Mucosa of rectum (tissue), 2 donors: Measurements from ENCODE around the gene FHAD1.

Source experiments
- H3K27ac ChIP-seq, 2 donors: one replicate each; pipeline ENCODE4 v1.7.0; 2013; ENCODE audit warnings: inconsistent platforms in 2 of 2, low read depth in 2 of 2, low read length in 2 of 2
- H3K27me3 ChIP-seq, 2 donors: one replicate each; pipeline ENCODE4 v1.7.0; 2013; ENCODE audit warnings: low read length in 2 of 2; ENCODE audit not compliant: control insufficient read depth in 2 of 2, insufficient read depth in 2 of 2
- H3K36me3 ChIP-seq, 2 donors: one replicate each; pipeline ENCODE4 v1.7.0; 2013; ENCODE audit warnings: low read length in 2 of 2; ENCODE audit not compliant: control insufficient read depth in 2 of 2, insufficient read depth in 2 of 2
- H3K4me1 ChIP-seq, 2 donors: one replicate each; pipeline ENCODE4 v1.7.0; 2013; ENCODE audit warnings: low read length in 2 of 2, mild to moderate bottlenecking in 1 of 2; ENCODE audit not compliant: control insufficient read depth in 2 of 2, insufficient read depth in 2 of 2
- H3K4me3 ChIP-seq, 2 donors: one replicate each; pipeline ENCODE4 v1.7.0; 2013; ENCODE audit warnings: low read length in 2 of 2
- H3K9ac ChIP-seq, 2 donors: one replicate each; pipeline ENCODE4 v1.7.0; 2013; ENCODE audit warnings: low read length in 2 of 2, low read depth in 1 of 2, mild to moderate bottlenecking in 1 of 2
- H3K9me3 ChIP-seq, 2 donors: one replicate each; pipeline ENCODE4 v1.7.0; 2013; ENCODE audit warnings: low read length in 2 of 2; ENCODE audit not compliant: control insufficient read depth in 2 of 2
- donor health status: healthy.
- donor health status: Normal muscosa, but diverticular disease.

The FHAD1 gene

GRCh38 chr1:15260418-15261154, 13.6 kb downstream of the FHAD1 start:
- peak overlapping the region in 1 of 2 donors; percentile 74 for H3K9ac ChIP-seq
- peaks cover 0 to 20% of the 10 kb centered on the region in 2 donors for H3K4me1 ChIP-seq
- H3K9me3 ChIP-seq, result no peaks in the 10 kb centered on the region
- H3K27ac ChIP-seq, result peak overlapping the region; percentile 64 to 81
- no peaks in the 10 kb centered on the region for H3K36me3 ChIP-seq
- no peak overlapping the region for H3K4me3 ChIP-seq
- H3K27me3 ChIP-seq, result no peaks in the 10 kb centered on the region

GRCh38 chr1:15261155-15262002, 14.4 kb downstream of the FHAD1 start:
- H3K36me3 ChIP-seq, result no peaks in the 10 kb centered on the region
- peak overlapping the region; percentile 60 to 74 for H3K9ac ChIP-seq
- H3K27ac ChIP-seq, result peak overlapping the region; percentile 64 to 81
- H3K9me3 ChIP-seq, result no peaks in the 10 kb centered on the region
- H3K4me3 ChIP-seq, result peak overlapping the region; percentile 13 to 61
- H3K27me3 ChIP-seq, result no peaks in the 10 kb centered on the region
- H3K4me1 ChIP-seq, result peaks cover 0 to 20% of the 10 kb centered on the region in 2 donors

GRCh38 chr1:15262003-15262377, 15.0 kb downstream of the FHAD1 start:
- peaks cover 0 to 20% of the 10 kb centered on the region in 2 donors for H3K4me1 ChIP-seq
- no peaks in the 10 kb centered on the region for H3K36me3 ChIP-seq
- no peaks in the 10 kb centered on the region for H3K27me3 ChIP-seq
- no peaks in the 10 kb centered on the region for H3K9me3 ChIP-seq
- peak overlapping the region in 1 of 2 donors; percentile 74 for H3K9ac ChIP-seq
- H3K27ac ChIP-seq, result peak overlapping the region; percentile 64 to 81
- no peak overlapping the region for H3K4me3 ChIP-seq

- Histone ChIP-seq H3K9me3 (no peaks in the 10 kb centered on the region), H3K4me3 (no peak overlapping the region), H3K27ac (peak overlapping the region in 1 of 2 donors; percentile 81), H3K27me3 (no peaks in the 10 kb centered on the region), H3K36me3 (no peaks in the 10 kb centered on the region), H3K9ac (no peak overlapping the region), H3K4me1 (peaks cover 0 to 20% of the 10 kb centered on the region in 2 donors)
These were observed 15.7 kb downstream of the FHAD1 start for GRCh38 chr1:15262706-15263105.

- H3K36me3 ChIP-seq, result no peaks in the 10 kb centered on the region
- no peaks in the 10 kb centered on the region for H3K9me3 ChIP-seq
- H3K27ac ChIP-seq, result no peak overlapping the region
- H3K4me1 ChIP-seq, result peaks cover 0 to 20% of the 10 kb centered on the region in 2 donors
- no peak overlapping the region for H3K4me3 ChIP-seq
- no peaks in the 10 kb centered on the region for H3K27me3 ChIP-seq
- no peak overlapping the region for H3K9ac ChIP-seq
These were observed 17.7 kb downstream of the FHAD1 start for GRCh38 chr1:15264769-15265168.

- Histone ChIP-seq H3K4me3 (no peak overlapping the region), H3K27me3 (no peaks in the 10 kb centered on the region), H3K36me3 (no peaks in the 10 kb centered on the region), H3K27ac (no peak overlapping the region), H3K9me3 (no peaks in the 10 kb centered on the region), H3K9ac (no peak overlapping the region), H3K4me1 (peaks cover 6 to 9% of the 10 kb centered on the region in 2 donors)
These were observed 24.2 kb downstream of the FHAD1 start for GRCh38 chr1:15271196-15271595.

- peak overlapping the region in 1 of 2 donors; percentile 15 for H3K9ac ChIP-seq
- no peaks in the 10 kb centered on the region for H3K9me3 ChIP-seq
- H3K27ac ChIP-seq, result peak overlapping the region in 1 of 2 donors; percentile 58
- H3K4me1 ChIP-seq, result peaks cover 9 to 16% of the 10 kb centered on the region in 2 donors
- no peaks in the 10 kb centered on the region for H3K27me3 ChIP-seq
- H3K36me3 ChIP-seq, result no peaks in the 10 kb centered on the region
- peak overlapping the region; percentile 4 to 20 for H3K4me3 ChIP-seq
These were observed 25.2 kb downstream of the FHAD1 start for GRCh38 chr1:15272009-15272781.

GRCh38 chr1:15272782-15273127, 25.7 kb downstream of the FHAD1 start:
- Histone ChIP-seq H3K9ac (peak overlapping the region in 1 of 2 donors; percentile 32), H3K4me3 (peak overlapping the region in 1 of 2 donors; percentile 20), H3K36me3 (no peaks in the 10 kb centered on the region), H3K4me1 (peaks cover 9 to 17% of the 10 kb centered on the region in 2 donors), H3K27me3 (no peaks in the 10 kb centered on the region), H3K9me3 (no peaks in the 10 kb centered on the region), H3K27ac (peak overlapping the region; percentile 15 to 58)

GRCh38 chr1:15273274-15273673, 26.3 kb downstream of the FHAD1 start:
- Histone ChIP-seq H3K27me3 (no peaks in the 10 kb centered on the region), H3K27ac (peak overlapping the region in 1 of 2 donors; percentile 13), H3K9me3 (no peaks in the 10 kb centered on the region), H3K4me1 (peaks cover 9 to 17% of the 10 kb centered on the region in 2 donors), H3K9ac (no peak overlapping the region), H3K36me3 (no peaks in the 10 kb centered on the region), H3K4me3 (no peak overlapping the region)
